ENCODE results near the gene PRRX1. TPM values are rescaled to one million over a fixed set of nuclear protein-coding genes. Genes with fewer than 3 reads are reported as not detected.

Gene PRRX1
- total RNA-seq, 1 donor from 2014 or later: 0.26 TPM

DNA sequence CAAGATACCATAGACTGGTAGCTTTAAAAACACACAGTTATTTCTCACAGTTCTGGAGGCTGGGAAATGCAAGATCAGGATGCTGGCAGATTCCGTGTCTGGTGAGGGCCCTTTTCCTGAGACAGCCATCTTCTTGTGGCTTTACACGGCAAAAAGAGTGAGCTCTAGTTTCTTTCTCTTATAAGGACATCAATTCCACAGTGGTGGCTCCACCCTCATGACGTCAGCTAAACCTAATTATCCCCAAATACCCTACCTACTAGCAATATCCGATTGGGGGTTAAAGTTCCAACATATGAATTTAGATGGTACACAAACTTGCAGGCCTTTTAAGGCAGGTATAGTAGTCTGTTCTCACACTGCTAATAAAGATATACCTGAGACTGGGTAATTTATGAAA lies 77.7 kb downstream of the PRRX1 start:
- Histone ChIP-seq H3K27me3 (ENCODE audit: control insufficient read depth, insufficient read depth, low read length) (no peaks in the 10 kb centered on the region), H3K36me3 (ENCODE audit: control insufficient read depth, insufficient read depth, low read length) (no peaks in the 10 kb centered on the region), H3K4me3 (ENCODE audit: low read depth, low read length) (no peak overlapping the region)
- DNase-seq (ENCODE audit: low read depth) (no peak), FAIRE-seq (no peak)
- TF ChIP-seq, protein P1, sequence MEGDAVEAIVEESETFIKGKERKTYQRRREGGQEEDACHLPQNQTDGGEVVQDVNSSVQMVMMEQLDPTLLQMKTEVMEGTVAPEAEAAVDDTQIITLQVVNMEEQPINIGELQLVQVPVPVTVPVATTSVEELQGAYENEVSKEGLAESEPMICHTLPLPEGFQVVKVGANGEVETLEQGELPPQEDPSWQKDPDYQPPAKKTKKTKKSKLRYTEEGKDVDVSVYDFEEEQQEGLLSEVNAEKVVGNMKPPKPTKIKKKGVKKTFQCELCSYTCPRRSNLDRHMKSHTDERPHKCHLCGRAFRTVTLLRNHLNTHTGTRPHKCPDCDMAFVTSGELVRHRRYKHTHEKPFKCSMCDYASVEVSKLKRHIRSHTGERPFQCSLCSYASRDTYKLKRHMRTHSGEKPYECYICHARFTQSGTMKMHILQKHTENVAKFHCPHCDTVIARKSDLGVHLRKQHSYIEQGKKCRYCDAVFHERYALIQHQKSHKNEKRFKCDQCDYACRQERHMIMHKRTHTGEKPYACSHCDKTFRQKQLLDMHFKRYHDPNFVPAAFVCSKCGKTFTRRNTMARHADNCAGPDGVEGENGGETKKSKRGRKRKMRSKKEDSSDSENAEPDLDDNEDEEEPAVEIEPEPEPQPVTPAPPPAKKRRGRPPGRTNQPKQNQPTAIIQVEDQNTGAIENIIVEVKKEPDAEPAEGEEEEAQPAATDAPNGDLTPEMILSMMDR (IDR thresholded peaks at IDR 0.05; ENCODE audit: insufficient read depth, low read length, severe bottlenecking): no peak

DNA sequence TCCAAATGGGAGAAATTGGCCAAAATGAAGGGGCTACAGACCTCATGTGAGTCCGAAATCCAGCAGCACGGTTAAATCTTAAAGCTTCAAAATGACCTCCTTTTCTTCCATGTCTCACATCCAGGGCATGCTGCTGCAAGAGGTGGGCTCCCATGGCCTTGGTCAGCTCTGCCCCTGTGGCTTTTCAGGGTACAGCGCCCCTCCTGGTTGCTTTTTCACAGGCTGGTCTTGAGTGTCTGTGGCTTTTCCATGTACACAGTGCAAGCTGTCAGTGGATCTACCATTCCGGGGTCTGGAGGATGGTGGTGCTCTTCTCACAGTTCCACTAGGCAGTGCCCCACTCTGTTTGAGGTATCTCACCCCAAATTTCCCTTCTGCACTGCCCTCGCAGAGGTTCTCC lies 78.7 kb downstream of the PRRX1 start:
- FAIRE-seq (no peak), DNase-seq (ENCODE audit: low read depth) (no peak)
- H3K27me3 ChIP-seq (ENCODE audit: control insufficient read depth, insufficient read depth, low read length): no peaks in the 10 kb centered on the region
- no peaks in the 10 kb centered on the region for H3K36me3 ChIP-seq (ENCODE audit: control insufficient read depth, insufficient read depth, low read length)
- TF ChIP-seq, protein P1 (IDR thresholded peaks at IDR 0.05; ENCODE audit: insufficient read depth, low read length, severe bottlenecking): no peak
- no peak overlapping the region for H3K4me3 ChIP-seq (ENCODE audit: low read depth, low read length)

DNA sequence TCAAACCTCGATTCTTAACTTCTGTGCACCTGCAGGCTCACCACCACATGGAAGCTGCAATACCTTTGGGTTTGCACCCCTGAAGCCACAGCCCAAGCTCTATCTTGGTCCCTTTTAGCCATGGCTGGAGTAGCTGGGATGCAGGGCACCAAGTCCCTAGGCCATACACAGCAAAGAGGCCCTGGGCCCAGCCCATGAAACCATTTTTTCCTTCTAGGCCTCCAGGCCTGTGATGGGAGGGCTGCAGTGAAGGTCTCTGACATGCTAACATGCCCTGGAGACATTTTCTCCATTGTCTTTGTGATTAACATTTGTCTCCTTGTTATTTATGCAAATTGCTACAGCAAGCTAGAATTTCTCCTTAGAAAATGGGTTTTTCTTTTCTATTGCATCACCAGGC lies 79.2 kb downstream of the PRRX1 start:
- no peak for FAIRE-seq
- no peak for DNase-seq (ENCODE audit: low read depth)
- Histone ChIP-seq H3K36me3 (ENCODE audit: control insufficient read depth, insufficient read depth, low read length) (no peaks in the 10 kb centered on the region), H3K27me3 (ENCODE audit: control insufficient read depth, insufficient read depth, low read length) (no peaks in the 10 kb centered on the region), H3K4me3 (ENCODE audit: low read depth, low read length) (no peak overlapping the region)
- TF ChIP-seq, protein P1 (IDR thresholded peaks at IDR 0.05; ENCODE audit: insufficient read depth, low read length, severe bottlenecking): no peak

DNA sequence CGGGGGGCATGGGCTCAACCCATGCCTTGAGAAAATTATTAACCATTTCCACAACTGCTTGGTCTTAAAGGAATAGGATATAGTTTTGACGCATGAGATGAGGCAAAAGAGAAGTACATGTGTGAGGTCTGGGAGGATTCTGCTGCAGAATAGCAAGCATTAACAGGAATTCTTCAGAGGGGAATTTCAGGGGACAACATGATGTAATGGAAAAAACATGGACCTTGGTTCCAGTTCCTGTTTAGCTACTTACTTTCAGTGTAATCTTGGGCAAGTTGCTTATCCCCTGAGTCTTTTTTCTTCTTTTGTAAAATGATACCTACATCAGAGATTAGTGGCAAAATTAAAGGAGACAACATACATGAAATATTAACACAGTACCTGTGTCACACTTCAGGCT lies 85.6 kb downstream of the PRRX1 start:
- DNase-seq (ENCODE audit: low read depth) (no peak), FAIRE-seq (no peak)
- no peaks in the 10 kb centered on the region for H3K27me3 ChIP-seq (ENCODE audit: control insufficient read depth, insufficient read depth, low read length)
- TF ChIP-seq, protein P1 (IDR thresholded peaks at IDR 0.05; ENCODE audit: insufficient read depth, low read length, severe bottlenecking): no peak
- no peak overlapping the region for H3K4me3 ChIP-seq (ENCODE audit: low read depth, low read length)
- H3K36me3 ChIP-seq (ENCODE audit: control insufficient read depth, insufficient read depth, low read length): no peaks in the 10 kb centered on the region

DNA sequence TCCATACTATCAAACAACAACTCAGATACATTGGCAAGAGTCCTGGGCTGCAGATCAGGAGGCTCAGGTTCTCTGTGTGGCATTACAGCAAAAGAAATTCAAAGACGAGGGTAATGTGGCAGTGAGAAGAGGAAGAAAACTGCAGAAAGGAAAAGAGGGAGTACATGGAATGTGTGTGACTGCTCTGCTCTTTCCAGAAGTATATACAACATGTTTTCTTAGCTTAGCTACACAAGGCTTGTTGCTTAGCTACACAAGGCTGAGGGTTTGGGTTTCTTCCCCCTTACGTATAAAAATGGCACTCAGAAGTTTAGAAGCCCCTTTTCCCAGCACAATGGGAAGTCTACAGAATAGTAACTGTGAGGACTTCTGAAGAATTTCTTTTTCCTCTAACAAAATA lies 86.0 kb downstream of the PRRX1 start:
- Histone ChIP-seq H3K36me3 (ENCODE audit: control insufficient read depth, insufficient read depth, low read length) (no peaks in the 10 kb centered on the region), H3K4me3 (ENCODE audit: low read depth, low read length) (no peak overlapping the region), H3K27me3 (ENCODE audit: control insufficient read depth, insufficient read depth, low read length) (no peaks in the 10 kb centered on the region)
- no peak for FAIRE-seq
- no peak for DNase-seq (ENCODE audit: low read depth)
- TF ChIP-seq, protein P1 (IDR thresholded peaks at IDR 0.05; ENCODE audit: insufficient read depth, low read length, severe bottlenecking): no peak

DNA sequence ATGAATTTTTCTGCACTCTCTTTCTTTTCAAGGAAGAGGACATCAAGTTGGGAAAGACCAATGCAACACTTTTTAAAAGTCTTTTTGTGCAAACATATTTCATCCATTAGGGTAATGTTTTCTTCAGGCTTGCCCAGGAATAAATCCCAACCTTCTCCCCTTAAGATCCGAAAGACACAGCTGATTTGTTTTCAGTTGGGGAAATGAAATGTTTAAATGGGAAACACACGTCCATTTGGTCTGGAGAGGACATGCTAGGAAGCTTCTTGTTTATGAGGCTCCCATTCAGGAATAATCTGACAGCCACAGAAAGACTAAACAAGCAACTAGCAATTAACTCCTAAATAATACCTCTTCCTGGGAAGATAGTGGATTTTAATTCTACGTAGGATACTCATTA lies 91.9 kb downstream of the PRRX1 start:
- TF ChIP-seq, protein P1 (IDR thresholded peaks at IDR 0.05; ENCODE audit: insufficient read depth, low read length, severe bottlenecking): no peak
- FAIRE-seq (no peak), DNase-seq (ENCODE audit: low read depth) (no peak)
- Histone ChIP-seq H3K4me3 (ENCODE audit: low read depth, low read length) (no peak overlapping the region), H3K36me3 (ENCODE audit: control insufficient read depth, insufficient read depth, low read length) (no peaks in the 10 kb centered on the region), H3K27me3 (ENCODE audit: control insufficient read depth, insufficient read depth, low read length) (no peaks in the 10 kb centered on the region)

Data from bronchial epithelial cell (primary cell).